K562 (cell line): Measurements from ENCODE around the gene PI4KA. TPM values are rescaled to one million over a fixed set of nuclear protein-coding genes. Genes with fewer than 3 reads are reported as not detected.
A peak's percentile ranks its signal among the peaks of the same experiment; 100 is the strongest.

ENCODE experiments used
- CCNT2 ChIP-seq: IDR thresholded peaks from 2 replicates; pipeline ENCODE4 v1.6.1; 2011; ENCODE audit warnings: borderline replicate concordance, low read depth, mild to moderate bottlenecking, moderate library complexity, mixed read lengths, low read length; ENCODE audit not compliant: insufficient read length; ENCODE audit errors: extremely low read depth
- FOSL1 ChIP-seq: fragments of 200-800 bp; sonication (Bioruptor generic); conservative IDR thresholded peaks from 2 replicates; pipeline ENCODE4 v1.6.1; 2016; ENCODE audit warnings: missing genetic modification characterization, missing compliant biosample characterization
- SMC3 ChIP-seq: conservative IDR thresholded peaks from 2 replicates; pipeline ENCODE4 v1.6.1; 2011; ENCODE audit warnings: low read depth, low read length, improper control_type of control experiment; ENCODE audit not compliant: insufficient read depth
- ZFP36 ChIP-seq: fragments of 150-350 bp; IDR thresholded peaks from 2 replicates; pipeline ENCODE4 v1.6.1; 2018; ENCODE audit warnings: low read length, low read depth; ENCODE audit not compliant: partially characterized antibody
- ZNF140 ChIP-seq: fragments of 250-450 bp; sonication (Bioruptor Pico); IDR thresholded peaks from 2 replicates; pipeline ENCODE4 v1.8.0; 2021; ENCODE audit warnings: moderate library complexity, mild to moderate bottlenecking, inconsistent platforms
- ZNF76 ChIP-seq: fragments of 250-450 bp; sonication (Bioruptor Pico); IDR thresholded peaks from 2 replicates; pipeline ENCODE4 v1.4.0; 2020; ENCODE audit warnings: mild to moderate bottlenecking, moderate library complexity, borderline replicate concordance
- polyA plus RNA-seq, 8 experiments: library from polyadenylated mRNA; depleted of rRNA in 4 of 8; stranded (reverse) in 5 of 8; unstranded in 3 of 8; fragments of >200 nt; fragmentation: Nextera tagmentation in 2 of 8; fragmentation: Illumina TruSeq in 1 of 8; extraction: Ambion mirVana in 2 of 8; extraction: Trizol in 1 of 8; gene quantifications; 2 replicates each; pipeline versions ENCODE4 v1.2.1 to v1.2.3, GENCODE V29; 2011 to 2014; ENCODE audit warnings: inconsistent platforms in 1 of 8, missing spikeins in 1 of 8
- total RNA-seq, 7 experiments: library from RNA; depleted of rRNA in 6 of 7; stranded (reverse); fragments of >200 nt in 6 of 7; fragmentation: Illumina TruSeq in 2 of 7; extraction: Trizol in 2 of 7; gene quantifications; 2 replicates each; pipeline versions ENCODE4 v1.2.1 to v1.2.3, GENCODE V29; 2011 to 2021; ENCODE audit warnings: low replicate concordance in 1 of 7
- TF ChIP-seq, protein P1 (sequence below): fragments of 450-650 bp; IDR thresholded peaks from 2 replicates; pipeline ENCODE4 v1.6.1; 2016; ENCODE audit warnings: low read depth, mild to moderate bottlenecking, moderate library complexity
- TF ChIP-seq, protein P2 (sequence below): sonication (generic); formaldehyde crosslinking; IDR thresholded peaks from 2 replicates; pipeline ENCODE4 v1.9.0; 2022; ENCODE audit warnings: mild to moderate bottlenecking, missing genetic modification reagents
- TF ChIP-seq, protein P3 (sequence below): fragments of 450-650 bp; IDR thresholded peaks from 2 replicates; pipeline ENCODE4 v1.6.1; 2017; ENCODE audit warnings: antibody characterized with exemption, mild to moderate bottlenecking
- TF ChIP-seq, protein P4 (sequence below): fragments of 200-800 bp; sonication (Bioruptor generic); IDR thresholded peaks from 2 replicates; pipeline ENCODE4 v1.6.1; 2017; ENCODE audit warnings: missing genetic modification characterization, missing compliant biosample characterization
- TF ChIP-seq, protein P5 (sequence below): fragments of 250-450 bp; sonication (Bioruptor Pico); IDR thresholded peaks from 2 replicates; pipeline ENCODE4 v1.5.0; 2021
- TF ChIP-seq, protein P6 (sequence below), 3 experiments: IDR thresholded peaks in 2 of 3; conservative IDR thresholded peaks in 1 of 3; 2 replicates each; pipeline ENCODE4 v1.5.1; 2011 to 2012; ENCODE audit warnings: low read length in 3 of 3, mild to moderate bottlenecking in 3 of 3, control low read depth in 2 of 3, improper control_type of control experiment in 1 of 3, inconsistent platforms in 1 of 3, low read depth in 1 of 3, mixed read lengths in 1 of 3, moderate library complexity in 1 of 3; ENCODE audit not compliant: insufficient read depth in 2 of 3
- TF ChIP-seq, protein P7 (sequence below): sonication (generic); formaldehyde crosslinking; IDR thresholded peaks from 2 replicates; pipeline ENCODE4 v1.8.0; 2022; ENCODE audit warnings: mild to moderate bottlenecking, missing genetic modification reagents

Gene PI4KA
- total and polyA plus RNA-seq, 9 of the 15 experiments (the other 6 are each of a cell fraction or from before 2014, with no cell fraction given) = 7.3 to 187 (median 84.7) TPM

DNA sequence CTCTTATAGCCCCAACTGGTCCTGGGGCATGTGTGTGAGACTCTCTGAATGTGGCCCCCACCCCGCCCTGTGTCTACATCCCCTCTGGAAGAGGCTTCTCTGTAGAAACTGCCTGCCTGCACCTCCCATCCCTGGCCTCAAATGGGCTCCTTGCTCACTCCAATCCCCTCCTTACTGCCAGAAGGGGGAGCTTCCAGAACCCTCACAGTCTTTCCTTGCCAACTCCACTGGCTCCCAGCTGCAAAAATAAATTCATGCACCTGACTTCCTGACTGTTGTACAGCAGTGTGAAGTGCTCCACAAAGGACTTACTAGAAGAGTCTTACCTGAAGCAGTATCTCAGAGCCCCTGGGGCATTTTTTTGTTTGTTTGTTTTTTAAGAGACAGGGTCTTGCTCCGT lies 99.9 kb downstream of the PI4KA start (continued):
- no peak for TF ChIP-seq ZNF140 (CRISPR knock-in tag)
- TF ChIP-seq CCNT2 = no peak
- no peak for TF ChIP-seq ZFP36
- TF ChIP-seq, protein P1, sequence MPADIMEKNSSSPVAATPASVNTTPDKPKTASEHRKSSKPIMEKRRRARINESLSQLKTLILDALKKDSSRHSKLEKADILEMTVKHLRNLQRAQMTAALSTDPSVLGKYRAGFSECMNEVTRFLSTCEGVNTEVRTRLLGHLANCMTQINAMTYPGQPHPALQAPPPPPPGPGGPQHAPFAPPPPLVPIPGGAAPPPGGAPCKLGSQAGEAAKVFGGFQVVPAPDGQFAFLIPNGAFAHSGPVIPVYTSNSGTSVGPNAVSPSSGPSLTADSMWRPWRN = no peak
- TF ChIP-seq, protein P2, sequence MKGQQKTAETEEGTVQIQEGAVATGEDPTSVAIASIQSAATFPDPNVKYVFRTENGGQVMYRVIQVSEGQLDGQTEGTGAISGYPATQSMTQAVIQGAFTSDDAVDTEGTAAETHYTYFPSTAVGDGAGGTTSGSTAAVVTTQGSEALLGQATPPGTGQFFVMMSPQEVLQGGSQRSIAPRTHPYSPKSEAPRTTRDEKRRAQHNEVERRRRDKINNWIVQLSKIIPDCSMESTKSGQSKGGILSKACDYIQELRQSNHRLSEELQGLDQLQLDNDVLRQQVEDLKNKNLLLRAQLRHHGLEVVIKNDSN = peak; percentile 19; the same call in 1 of the 2 replicates
- TF ChIP-seq FOSL1 (tag) = no peak
- TF ChIP-seq, protein P3, sequence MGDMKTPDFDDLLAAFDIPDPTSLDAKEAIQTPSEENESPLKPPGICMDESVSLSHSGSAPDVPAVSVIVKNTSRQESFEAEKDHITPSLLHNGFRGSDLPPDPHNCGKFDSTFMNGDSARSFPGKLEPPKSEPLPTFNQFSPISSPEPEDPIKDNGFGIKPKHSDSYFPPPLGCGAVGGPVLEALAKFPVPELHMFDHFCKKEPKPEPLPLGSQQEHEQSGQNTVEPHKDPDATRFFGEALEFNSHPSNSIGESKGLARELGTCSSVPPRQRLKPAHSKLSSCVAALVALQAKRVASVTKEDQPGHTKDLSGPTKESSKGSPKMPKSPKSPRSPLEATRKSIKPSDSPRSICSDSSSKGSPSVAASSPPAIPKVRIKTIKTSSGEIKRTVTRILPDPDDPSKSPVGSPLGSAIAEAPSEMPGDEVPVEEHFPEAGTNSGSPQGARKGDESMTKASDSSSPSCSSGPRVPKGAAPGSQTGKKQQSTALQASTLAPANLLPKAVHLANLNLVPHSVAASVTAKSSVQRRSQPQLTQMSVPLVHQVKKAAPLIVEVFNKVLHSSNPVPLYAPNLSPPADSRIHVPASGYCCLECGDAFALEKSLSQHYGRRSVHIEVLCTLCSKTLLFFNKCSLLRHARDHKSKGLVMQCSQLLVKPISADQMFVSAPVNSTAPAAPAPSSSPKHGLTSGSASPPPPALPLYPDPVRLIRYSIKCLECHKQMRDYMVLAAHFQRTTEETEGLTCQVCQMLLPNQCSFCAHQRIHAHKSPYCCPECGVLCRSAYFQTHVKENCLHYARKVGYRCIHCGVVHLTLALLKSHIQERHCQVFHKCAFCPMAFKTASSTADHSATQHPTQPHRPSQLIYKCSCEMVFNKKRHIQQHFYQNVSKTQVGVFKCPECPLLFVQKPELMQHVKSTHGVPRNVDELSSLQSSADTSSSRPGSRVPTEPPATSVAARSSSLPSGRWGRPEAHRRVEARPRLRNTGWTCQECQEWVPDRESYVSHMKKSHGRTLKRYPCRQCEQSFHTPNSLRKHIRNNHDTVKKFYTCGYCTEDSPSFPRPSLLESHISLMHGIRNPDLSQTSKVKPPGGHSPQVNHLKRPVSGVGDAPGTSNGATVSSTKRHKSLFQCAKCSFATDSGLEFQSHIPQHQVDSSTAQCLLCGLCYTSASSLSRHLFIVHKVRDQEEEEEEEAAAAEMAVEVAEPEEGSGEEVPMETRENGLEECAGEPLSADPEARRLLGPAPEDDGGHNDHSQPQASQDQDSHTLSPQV = no peak
- TF ChIP-seq, protein P4, sequence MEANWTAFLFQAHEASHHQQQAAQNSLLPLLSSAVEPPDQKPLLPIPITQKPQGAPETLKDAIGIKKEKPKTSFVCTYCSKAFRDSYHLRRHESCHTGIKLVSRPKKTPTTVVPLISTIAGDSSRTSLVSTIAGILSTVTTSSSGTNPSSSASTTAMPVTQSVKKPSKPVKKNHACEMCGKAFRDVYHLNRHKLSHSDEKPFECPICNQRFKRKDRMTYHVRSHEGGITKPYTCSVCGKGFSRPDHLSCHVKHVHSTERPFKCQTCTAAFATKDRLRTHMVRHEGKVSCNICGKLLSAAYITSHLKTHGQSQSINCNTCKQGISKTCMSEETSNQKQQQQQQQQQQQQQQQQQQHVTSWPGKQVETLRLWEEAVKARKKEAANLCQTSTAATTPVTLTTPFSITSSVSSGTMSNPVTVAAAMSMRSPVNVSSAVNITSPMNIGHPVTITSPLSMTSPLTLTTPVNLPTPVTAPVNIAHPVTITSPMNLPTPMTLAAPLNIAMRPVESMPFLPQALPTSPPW (CRISPR knock-in tag) = no peak
- TF ChIP-seq, protein P5, sequence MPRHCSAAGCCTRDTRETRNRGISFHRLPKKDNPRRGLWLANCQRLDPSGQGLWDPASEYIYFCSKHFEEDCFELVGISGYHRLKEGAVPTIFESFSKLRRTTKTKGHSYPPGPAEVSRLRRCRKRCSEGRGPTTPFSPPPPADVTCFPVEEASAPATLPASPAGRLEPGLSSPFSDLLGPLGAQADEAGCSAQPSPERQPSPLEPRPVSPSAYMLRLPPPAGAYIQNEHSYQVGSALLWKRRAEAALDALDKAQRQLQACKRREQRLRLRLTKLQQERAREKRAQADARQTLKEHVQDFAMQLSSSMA (CRISPR knock-in tag) = no peak
- 0 out of 2 replicates have a peak, but pooled peaks have one; percentile 22 for TF ChIP-seq SMC3
- TF ChIP-seq ZNF76 (CRISPR knock-in tag) = no peak
- TF ChIP-seq, protein P6, sequence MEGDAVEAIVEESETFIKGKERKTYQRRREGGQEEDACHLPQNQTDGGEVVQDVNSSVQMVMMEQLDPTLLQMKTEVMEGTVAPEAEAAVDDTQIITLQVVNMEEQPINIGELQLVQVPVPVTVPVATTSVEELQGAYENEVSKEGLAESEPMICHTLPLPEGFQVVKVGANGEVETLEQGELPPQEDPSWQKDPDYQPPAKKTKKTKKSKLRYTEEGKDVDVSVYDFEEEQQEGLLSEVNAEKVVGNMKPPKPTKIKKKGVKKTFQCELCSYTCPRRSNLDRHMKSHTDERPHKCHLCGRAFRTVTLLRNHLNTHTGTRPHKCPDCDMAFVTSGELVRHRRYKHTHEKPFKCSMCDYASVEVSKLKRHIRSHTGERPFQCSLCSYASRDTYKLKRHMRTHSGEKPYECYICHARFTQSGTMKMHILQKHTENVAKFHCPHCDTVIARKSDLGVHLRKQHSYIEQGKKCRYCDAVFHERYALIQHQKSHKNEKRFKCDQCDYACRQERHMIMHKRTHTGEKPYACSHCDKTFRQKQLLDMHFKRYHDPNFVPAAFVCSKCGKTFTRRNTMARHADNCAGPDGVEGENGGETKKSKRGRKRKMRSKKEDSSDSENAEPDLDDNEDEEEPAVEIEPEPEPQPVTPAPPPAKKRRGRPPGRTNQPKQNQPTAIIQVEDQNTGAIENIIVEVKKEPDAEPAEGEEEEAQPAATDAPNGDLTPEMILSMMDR (IDR thresholded peaks at IDR 0.05 in 2 of 3, conservative IDR thresholded peaks at IDR 0.05 in 1 of 3; ENCODE audit: insufficient read depth in 2 of 3, low read depth in 1 of 3, low read length in 3 of 3) = peak; percentile 64 to 76 (median 75)
- TF ChIP-seq, protein P7, sequence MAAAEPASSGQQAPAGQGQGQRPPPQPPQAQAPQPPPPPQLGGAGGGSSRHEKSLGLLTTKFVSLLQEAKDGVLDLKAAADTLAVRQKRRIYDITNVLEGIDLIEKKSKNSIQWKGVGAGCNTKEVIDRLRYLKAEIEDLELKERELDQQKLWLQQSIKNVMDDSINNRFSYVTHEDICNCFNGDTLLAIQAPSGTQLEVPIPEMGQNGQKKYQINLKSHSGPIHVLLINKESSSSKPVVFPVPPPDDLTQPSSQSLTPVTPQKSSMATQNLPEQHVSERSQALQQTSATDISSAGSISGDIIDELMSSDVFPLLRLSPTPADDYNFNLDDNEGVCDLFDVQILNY (CRISPR knock-in tag) = no peak
